Cardiac muscle cell (in vitro differentiated cells and primary cell): ENCODE measurements around the gene CALHM3. TPM values are rescaled to one million over a fixed set of nuclear protein-coding genes. Genes with fewer than 3 reads are reported as not detected.

Experiments
- DNase-seq, 2 donors: peaks; one replicate each; pipeline versions ENCODE4 v3.0.0 to v3.0.0-alpha.2; 2010 to 2017; ENCODE audit warnings: low read depth in 1 of 2, low spot score in 1 of 2
- H3K27ac ChIP-seq: fragments of 200-600 bp; sonication (generic); 2 replicates; pipeline ENCODE4 v1.5.1; 2016
- H3K27me3 ChIP-seq: fragments of 200-600 bp; sonication (generic); 2 replicates; pipeline ENCODE4 v1.6.0; 2016; ENCODE audit warnings: control low read depth
- H3K36me3 ChIP-seq: fragments of 200-600 bp; sonication (generic); 2 replicates; pipeline ENCODE4 v1.5.1; 2016; ENCODE audit warnings: control low read depth
- H3K4me1 ChIP-seq: fragments of 200-600 bp; sonication (generic); 2 replicates; pipeline ENCODE4 v1.8.1; 2017; ENCODE audit warnings: low read depth, mild to moderate bottlenecking, mixed run types
- H3K4me3 ChIP-seq: fragments of 200-600 bp; sonication (generic); 2 replicates; pipeline ENCODE4 v1.5.1; 2016; ENCODE audit warnings: mild to moderate bottlenecking
- H3K9me3 ChIP-seq: fragments of 200-600 bp; sonication (generic); 2 replicates; pipeline ENCODE4 v1.5.1; 2017; ENCODE audit warnings: low read depth, mild to moderate bottlenecking, control low read depth
- CTCF ChIP-seq: IDR thresholded peaks from 2 replicates; pipeline ENCODE4 v1.5.1; 2012; ENCODE audit warnings: low read depth, mild to moderate bottlenecking, low read length
- polyA plus RNA-seq: library from polyadenylated mRNA; unstranded; fragments of >200 nt; fragmentation: Nextera tagmentation; extraction: Ambion mirVana; gene quantifications from 2 replicates; pipeline ENCODE4 v1.2.1, GENCODE V29; 2016
- total RNA-seq: library from RNA; depleted of rRNA; stranded (reverse); fragments of >200 nt; gene quantifications from 2 replicates; pipeline ENCODE4 v1.2.3, GENCODE V29; 2016

Gene CALHM3
- total and polyA plus RNA-seq, 2 experiments from 2014 or later, result not detected

- DNase-seq, result no peak
- TF ChIP-seq CTCF, result no peak
- Histone ChIP-seq H3K27me3 (peaks cover 11% of the 10 kb centered on the region), H3K9me3 (no peaks in the 10 kb centered on the region), H3K4me3 (no peak overlapping the region), H3K27ac (no peak overlapping the region), H3K36me3 (no peaks in the 10 kb centered on the region), H3K4me1 (peaks cover 8% of the 10 kb centered on the region)
These were observed 24.0 kb upstream of the CALHM3 start for GRCh38 chr10:103502849-103503660.

- Histone ChIP-seq H3K9me3 (no peaks in the 10 kb centered on the region), H3K27ac (no peak overlapping the region), H3K27me3 (peaks cover 30% of the 10 kb centered on the region), H3K36me3 (no peaks in the 10 kb centered on the region), H3K4me1 (peaks cover 8% of the 10 kb centered on the region), H3K4me3 (no peak overlapping the region)
- TF ChIP-seq CTCF, result no peak
- DNase-seq, result no peak
These were observed 22.1 kb upstream of the CALHM3 start for GRCh38 chr10:103501186-103501585.

GRCh38 chr10:103500481-103500880 is 21.4 kb upstream of the CALHM3 start:
- no peak for DNase-seq
- Histone ChIP-seq H3K4me1 (peaks cover 8% of the 10 kb centered on the region), H3K27ac (no peak overlapping the region), H3K36me3 (no peaks in the 10 kb centered on the region), H3K9me3 (no peaks in the 10 kb centered on the region), H3K4me3 (no peak overlapping the region), H3K27me3 (peaks cover 37% of the 10 kb centered on the region)
- TF ChIP-seq CTCF, result no peak

- DNase-seq, result no peak
- H3K27me3 ChIP-seq, result peaks cover 43% of the 10 kb centered on the region
- no peak overlapping the region for H3K4me3 ChIP-seq
These were observed 20.8 kb upstream of the CALHM3 start for GRCh38 chr10:103499881-103500280.

GRCh38 chr10:103498936-103499638 is 20.0 kb upstream of the CALHM3 start:
- Histone ChIP-seq H3K4me1 (peaks cover 1% of the 10 kb centered on the region), H3K36me3 (no peaks in the 10 kb centered on the region), H3K27me3 (peaks cover 50% of the 10 kb centered on the region), H3K9me3 (no peaks in the 10 kb centered on the region), H3K4me3 (no peak overlapping the region), H3K27ac (no peak overlapping the region)
- no peak for DNase-seq
- TF ChIP-seq CTCF, result no peak

More at GRCh38 chr10:103499881-103500280, 20.8 kb upstream of the CALHM3 start:
- Histone ChIP-seq H3K27ac (no peak overlapping the region), H3K36me3 (no peaks in the 10 kb centered on the region), H3K4me1 (peaks cover 8% of the 10 kb centered on the region), H3K9me3 (no peaks in the 10 kb centered on the region)
- TF ChIP-seq CTCF, result no peak
